ENCODE measurements around the gene MAP1S. TPM values are rescaled to one million over a fixed set of nuclear protein-coding genes. Genes with fewer than 3 reads are reported as not detected.

The MAP1S gene
- total RNA-seq, 4 donors from 2014 or later = 14.1 to 23.2 (median 16.5) TPM

DNA sequence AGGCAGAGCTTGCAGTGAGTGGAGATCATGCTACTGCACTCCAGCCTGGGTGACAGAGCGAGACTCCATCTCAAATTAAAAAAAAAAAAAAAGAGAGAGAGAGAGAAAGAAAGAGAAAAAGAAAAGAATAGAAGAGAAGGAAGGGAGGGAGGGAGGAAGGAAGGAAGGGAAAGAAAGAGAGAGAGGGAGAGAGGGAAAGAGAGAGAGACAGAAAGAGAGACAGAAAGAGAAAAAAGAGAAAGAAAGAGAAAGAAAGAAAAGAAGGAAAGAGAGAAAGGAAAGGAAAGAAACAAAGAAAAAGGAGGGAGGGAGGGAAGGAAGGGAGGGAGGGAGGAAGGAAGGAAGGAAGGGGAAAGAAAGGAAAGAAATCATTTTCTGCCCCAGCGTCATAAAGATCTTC lies 24.1 kb upstream of the MAP1S start:
- TF ChIP-seq, protein P1, sequence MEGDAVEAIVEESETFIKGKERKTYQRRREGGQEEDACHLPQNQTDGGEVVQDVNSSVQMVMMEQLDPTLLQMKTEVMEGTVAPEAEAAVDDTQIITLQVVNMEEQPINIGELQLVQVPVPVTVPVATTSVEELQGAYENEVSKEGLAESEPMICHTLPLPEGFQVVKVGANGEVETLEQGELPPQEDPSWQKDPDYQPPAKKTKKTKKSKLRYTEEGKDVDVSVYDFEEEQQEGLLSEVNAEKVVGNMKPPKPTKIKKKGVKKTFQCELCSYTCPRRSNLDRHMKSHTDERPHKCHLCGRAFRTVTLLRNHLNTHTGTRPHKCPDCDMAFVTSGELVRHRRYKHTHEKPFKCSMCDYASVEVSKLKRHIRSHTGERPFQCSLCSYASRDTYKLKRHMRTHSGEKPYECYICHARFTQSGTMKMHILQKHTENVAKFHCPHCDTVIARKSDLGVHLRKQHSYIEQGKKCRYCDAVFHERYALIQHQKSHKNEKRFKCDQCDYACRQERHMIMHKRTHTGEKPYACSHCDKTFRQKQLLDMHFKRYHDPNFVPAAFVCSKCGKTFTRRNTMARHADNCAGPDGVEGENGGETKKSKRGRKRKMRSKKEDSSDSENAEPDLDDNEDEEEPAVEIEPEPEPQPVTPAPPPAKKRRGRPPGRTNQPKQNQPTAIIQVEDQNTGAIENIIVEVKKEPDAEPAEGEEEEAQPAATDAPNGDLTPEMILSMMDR (IDR thresholded peaks at IDR 0.05; ENCODE audit: low read depth) = no peak

- TF ChIP-seq, protein P1 (IDR thresholded peaks at IDR 0.05; ENCODE audit: low read depth) = no peak
Observed at GRCh38 chr19:17703824-17704463, 15.3 kb upstream of the MAP1S start.

DNA sequence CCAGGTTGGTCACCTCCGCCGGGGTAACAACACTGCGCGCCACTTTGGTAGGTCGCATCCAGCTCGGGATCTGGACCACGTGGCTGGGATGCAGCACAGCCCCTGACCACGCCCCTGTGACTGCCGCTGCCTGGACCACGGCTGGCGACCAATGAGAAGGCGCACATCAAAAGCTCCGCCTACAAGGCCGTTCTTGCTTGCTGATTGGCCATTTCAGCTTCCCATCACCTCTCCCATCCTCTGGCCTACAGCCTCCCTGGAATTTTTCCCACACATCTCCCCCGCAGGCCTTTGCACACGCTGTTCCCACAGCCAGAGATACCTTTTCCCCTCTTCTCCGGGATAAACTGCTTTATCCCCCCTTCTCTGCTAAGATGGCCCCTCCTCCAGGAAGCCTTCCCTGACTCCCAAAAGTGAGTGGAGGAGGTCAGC lies 12.5 kb upstream of the MAP1S start:
- TF ChIP-seq, protein P1 (IDR thresholded peaks at IDR 0.05; ENCODE audit: low read depth) = no peak

DNA sequence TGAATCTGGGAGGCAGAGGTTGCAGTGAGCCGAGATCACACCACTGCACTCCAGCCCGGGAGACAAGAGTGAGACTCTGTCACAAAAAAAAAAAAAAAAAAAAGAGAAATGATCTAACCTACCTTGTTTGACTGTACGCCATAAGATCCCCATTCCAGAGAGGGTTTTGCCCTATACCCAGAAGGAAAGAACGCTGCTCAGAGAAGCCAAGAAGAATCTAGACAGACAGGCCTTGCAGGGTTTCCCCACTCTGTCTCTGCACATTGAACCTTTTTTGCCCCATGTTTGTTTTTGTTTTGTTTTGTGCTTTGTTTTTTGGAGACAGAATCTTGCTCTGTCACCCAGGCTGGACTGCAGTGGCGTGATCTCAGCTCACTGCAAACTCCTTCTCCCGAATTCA lies 7.4 kb upstream of the MAP1S start:
- TF ChIP-seq, protein P1 (IDR thresholded peaks at IDR 0.05; ENCODE audit: low read depth) = no peak

- TF ChIP-seq, protein P1 (IDR thresholded peaks at IDR 0.05; ENCODE audit: low read depth) = no peak
Observed at GRCh38 chr19:17716309-17716929, 2.9 kb upstream of the MAP1S start.

DNA sequence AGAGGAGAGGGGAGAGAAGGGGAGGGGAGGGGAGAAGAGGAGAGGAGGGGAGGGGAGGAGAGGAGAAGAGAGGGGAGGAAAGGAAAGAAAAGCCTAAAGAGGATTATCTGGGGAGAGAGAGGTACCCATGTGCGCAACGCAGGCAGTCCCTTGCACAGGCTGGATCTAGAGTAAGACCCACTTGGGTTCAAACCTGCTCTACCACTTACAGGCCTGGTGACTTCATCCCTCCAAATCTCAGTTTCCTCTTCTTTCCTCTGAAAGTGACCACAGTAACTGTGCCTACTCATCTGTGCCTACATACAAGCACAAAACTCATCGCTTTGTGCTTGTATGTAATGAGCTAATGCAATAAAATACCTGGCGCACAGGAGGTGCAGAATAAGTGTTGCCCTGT lies 732 bp upstream of the MAP1S start:
- TF ChIP-seq, protein P1 (IDR thresholded peaks at IDR 0.05; ENCODE audit: low read depth) = no peak

DNA sequence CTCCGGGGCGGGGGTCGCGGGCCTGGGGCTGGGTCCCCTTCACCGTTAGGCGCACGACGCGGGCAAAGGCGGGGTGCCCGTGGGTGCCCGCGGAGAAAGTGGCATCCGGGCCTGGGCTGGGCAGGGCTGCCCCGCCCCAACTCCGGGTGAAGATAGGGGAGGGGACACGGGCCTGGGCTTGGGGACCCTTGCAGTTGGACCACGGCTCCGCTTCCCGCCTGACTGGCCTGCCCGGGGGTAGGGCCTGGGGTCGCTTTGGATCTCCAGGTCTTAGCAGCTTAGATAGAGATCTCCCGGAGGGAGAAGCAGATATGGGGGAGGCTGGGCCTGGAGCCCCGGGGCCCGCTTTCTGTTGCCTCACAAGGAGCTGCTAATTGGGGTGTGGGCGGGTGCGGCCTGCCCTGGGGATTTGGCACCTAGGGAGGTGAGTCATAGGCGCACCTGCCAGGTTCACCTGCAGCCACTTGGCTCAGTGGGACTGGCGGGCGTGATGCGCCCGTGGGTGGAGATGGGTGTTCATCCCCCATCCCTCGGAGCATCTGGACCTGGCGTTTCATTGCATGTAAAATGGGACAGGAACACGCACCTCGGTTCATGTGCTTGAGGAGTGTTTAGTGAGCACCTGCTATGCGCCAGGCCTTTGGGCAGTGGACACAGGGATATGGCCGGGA lies 585 bp downstream of the MAP1S start:
- TF ChIP-seq, protein P1 (IDR thresholded peaks at IDR 0.05; ENCODE audit: low read depth) = no peak

Measured in subcutaneous adipose tissue (tissue), 4 donors.